Measurements from ENCODE around the gene SLC35D1.
"Not testable (repeated sequence)": the region's sequence is repeated elsewhere in the genome, so short reads cannot be mapped to it uniquely, and the experiment has no call there.

Gene SLC35D1

DNA sequence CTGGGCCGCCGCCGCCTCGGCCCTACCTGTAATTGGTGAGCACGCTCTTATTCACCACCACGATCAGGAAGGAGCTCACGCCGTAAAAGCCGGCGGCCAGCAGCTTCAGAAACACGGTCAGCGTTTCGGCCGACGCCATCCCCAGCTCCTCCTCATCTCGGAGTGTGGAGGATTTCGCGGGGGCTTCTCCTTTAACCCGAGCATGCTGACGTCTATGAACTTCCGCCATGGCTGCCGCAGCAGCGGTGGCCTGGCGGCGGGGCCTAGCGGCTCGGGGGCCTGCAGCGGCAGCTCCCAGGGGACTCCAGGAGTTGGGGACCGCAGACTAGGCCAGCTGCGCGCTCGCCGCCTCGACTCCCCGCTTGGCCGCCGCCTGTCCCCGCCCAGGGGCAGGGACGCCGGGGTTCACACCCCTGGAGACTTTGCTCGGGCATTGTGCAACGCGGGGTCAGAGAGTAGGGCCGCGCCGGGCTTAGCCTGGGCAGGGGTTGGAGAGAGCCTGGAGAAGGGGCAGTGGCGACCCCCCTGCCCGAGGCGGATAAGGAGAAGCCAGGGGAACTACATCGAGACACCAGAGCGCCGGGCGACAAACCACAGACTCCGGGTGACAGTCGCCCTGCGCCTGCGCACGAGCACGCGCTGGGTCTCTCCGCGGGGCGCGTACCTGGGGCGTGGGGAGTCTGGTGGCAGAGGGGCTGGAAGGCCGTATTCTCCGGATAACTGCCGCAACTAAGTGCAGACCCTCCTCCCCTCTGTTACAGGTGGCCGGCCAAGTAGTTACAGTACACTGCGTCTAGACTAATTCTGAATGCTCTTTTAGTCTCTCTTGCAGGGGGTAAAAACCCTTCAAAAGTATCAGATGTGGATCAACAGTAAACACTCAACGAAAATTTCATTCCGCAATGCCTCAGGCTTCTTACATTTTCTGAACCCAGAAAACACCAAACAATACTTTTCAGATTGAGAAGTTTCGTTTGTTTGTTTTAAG lies at the start of gene SLC35D1:
TSS of gene SLC35D1 (minus strand) at position 364 of the 988 bp plus-strand sequence. CDS start at position 229, 135 bp downstream.
- DNase-seq: peak; percentile 60

DNA sequence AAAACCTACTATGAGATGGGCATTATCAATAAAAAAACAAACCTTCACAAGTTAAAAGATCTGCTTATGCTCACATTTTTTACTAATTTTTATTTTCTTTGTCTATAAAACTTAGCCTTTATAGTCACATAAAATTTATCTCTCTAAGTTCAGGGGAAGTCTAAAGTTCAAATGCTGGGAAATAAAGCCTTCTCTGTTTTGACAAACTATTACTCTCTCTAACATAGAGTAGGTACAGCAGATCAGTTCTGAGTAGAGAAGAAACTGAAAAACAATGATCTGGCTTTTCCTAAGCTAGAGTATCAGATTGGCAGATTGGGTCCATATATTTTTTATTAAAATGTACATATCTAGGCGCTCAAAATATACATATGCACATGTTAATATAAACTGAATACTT lies 49.6 kb upstream of the SLC35D1 start:
- no peak for DNase-seq

DNA sequence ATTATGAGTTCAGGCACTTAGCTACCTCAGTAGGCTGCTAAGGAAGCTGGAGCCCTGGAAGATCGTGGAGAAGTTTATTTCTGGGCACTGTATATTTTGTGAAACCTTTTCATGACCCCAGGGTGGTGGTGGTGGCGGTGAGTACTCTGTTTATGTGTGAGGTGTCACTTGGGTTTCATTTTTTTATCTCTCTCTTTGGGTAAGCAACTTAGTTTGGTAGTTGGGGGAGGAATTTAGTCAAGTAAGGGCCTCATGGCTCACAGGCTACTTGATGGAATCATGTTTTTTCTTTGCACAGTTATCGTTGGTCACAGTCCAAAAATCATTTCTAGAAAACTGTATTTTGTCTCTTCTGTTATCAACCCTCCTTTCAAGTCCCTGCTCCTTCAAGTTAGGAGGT lies 46.9 kb upstream of the SLC35D1 start:
- no peak for DNase-seq

DNA sequence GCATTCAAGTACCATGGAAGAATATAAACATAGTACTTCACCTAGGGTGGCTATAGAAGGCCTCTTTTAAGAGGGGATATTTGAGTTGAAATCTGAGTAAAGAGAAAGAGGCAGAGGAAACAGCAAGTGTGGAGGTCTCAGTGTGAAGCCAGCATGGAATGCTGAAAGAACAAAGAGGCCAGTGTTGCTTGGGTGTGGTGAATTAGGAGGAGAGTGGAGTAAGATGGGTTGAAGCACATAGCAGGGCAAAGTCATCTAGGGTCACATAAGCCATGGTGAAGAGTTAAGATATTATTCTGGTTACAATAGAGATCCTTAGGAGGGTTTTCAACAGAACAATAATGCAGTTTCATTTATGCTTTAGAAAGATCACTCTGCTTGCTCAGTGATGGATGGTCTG lies 43.4 kb upstream of the SLC35D1 start:
- DNase-seq: no peak

DNA sequence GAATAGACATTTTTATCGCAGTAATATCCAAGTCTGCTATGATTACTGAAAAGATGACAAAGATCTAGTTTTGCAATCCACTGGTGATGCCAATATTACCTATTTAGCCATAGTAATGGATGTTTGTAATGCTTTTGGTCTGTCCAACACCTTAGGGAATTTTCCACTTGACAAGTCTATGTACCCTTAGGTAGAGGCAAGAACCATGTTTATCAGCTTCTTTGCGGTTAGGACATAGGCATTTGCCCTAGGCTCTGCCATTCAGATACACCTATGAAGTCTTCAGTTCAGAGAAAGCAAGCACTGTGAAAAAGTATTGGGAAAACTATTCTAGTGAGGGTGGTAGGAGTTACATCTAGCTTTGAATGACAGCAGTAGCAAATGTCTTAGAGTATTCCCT lies 40.2 kb upstream of the SLC35D1 start:
- no peak for DNase-seq

DNA sequence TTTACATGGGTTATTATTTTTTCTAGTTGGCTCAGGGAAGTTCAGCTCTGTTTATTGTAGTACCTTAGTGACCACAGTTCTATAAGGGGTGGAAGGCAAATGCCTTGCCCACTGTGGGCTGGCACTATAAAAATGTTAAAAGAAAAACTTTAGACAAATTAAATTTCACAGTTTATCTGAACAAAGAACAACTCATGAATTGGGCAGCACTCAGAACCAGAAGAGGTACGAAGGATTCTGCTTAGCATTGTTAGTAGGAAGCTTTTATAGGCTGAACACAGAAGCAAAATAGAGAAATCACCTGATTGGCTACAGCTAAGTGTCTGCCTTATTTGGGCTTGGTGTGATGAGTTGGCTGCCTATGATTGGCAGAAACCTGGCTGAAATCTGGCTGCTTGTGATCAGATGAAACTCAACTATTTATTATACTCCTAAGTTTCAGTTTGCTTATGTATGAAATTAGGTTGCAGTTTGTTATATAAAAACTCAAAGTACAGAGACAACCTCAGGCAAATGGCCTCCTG lies 35.8 kb upstream of the SLC35D1 start:
- DNase-seq: no peak

DNA sequence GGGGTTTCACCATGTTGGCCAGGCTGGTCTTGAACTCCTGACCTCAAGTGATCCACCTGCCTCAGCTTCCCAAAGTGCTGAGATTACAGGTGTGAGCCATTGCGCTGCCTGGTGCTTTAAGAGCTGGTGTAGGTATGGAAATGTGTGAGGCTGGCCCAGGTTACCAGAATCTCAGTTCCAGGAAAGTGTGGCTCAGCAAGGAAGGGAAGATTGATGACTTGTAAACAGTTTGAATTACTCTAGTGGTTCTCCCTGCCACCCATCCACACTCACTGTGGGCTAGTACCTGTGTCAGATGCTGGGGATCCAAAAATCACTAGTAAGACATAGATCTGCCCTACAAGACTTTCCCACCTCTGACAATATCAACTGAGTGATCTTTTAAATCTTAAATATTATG lies 34.5 kb upstream of the SLC35D1 start:
- no peak for DNase-seq

DNA sequence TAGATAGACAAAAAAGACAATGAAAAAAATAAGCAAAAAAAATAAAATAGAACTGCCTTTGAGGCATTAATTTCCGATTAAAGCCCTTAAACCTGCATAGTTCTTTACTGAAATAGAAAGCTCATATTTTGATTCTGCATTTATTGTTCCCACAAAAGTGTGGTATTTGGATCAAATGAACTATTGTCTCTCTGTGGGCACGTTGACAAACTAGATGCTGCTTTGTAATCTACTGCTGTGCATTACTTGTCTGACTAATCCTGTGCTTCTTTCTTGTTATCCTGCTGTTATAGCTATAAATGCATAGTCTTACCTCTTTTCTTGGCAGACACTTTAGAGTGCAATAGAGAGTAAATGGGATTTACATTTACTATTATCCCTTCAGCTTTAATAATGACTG lies 31.4 kb upstream of the SLC35D1 start:
- DNase-seq: no peak

DNA sequence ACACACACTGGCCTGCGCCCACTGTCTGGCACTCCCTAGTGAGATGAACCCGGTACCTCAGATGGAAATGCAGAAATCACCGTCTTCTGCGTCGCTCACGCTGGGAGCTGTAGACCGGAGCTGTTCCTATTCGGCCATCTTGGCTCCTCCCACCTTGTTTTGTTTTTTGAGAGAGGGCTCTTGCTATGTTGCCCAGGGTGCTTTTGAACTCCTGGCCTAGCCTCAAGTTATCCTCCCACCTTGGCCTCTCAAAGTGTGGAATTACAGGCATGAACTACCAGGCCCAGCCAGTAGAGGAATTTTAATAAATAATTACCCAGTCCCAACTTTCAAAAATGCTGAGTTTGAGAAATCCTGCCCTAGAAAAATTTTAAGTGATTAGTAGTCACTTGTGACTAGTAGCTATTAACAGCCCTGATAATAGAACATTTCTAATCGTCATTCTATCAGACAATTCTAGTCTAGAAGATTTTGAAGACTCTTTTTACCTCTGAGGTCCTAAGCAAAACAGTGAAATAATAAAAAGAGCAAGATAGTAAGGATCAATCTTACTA lies 30.9 kb upstream of the SLC35D1 start:
- no peak for DNase-seq

DNA sequence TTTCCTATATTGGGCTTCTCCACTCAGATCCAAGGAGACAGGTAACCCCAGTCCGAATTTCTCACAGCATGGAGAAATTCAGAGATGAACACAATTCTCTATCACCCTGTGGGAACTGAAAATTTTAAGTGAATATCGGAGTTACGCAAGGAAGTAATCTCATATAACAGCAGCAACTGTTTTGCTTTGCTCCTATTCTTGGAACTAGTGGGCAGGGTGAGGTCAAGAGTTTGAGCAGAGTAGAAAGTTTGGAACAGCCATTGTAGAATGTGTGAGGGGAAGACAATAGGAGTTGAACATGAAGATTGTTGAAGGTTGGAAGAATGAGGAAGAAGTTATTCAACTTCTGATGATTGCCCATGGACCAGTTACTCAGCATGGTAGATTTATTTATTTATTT lies 24.3 kb upstream of the SLC35D1 start:
- DNase-seq: no peak

DNA sequence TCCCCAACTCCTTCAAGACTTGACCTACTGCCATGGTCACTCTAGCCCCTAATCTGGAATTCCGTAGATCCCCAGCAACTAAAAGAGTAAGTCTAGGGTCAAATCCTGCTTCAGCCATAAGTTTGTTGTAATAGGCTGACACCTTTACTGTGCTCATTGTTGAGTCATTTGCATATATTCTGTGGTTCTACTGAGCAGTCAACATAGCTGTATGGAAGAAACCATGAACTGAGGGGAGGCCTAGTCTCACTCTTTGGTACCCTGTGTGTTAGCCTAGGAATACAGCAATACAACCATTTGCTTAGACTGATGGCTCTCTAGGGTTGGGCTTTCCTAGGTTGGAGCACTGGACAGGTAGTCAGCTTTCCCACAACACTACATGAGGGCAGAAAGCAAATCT lies 23.6 kb upstream of the SLC35D1 start:
- DNase-seq: no peak

DNA sequence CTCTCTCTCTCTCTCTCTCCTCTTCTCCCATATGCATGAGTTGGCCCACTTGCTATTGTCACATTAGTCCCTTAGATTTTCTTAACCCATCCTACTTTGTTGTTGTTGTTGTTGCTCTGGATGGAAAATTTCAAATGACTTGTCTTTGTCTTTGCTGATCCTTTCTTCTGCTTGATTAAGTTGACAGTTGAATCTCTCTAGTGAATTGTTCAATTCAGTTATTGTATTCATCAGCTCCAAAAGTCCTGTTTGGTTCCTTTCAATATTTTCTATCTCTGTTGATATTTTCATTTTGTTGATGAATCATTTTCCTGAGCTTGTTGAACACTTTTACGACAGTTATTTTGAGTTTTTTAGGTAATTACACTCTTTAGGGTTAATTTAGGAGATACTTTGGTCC lies 18.8 kb upstream of the SLC35D1 start:
- no peak for DNase-seq

DNA sequence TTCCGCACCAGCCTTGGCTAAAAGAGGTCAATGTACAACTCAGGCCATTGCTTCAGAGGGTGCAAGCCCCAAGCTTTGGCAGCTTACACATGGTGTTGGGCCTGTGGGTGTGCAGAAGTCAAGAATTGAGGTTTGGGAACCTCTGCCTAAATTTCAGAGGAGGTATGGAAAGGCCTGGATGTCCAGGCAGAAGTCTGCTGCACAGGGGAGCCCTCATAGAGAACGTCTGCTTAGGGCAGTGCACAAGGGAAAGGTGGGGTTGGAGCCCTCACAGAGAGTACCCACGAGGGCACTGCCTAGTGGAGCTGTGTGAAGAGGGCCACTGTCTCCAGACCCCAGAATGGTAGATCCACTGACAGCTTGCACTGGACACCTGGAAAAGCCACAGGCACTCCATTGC lies 13.7 kb upstream of the SLC35D1 start:
- DNase-seq: not testable (repeated sequence)

DNA sequence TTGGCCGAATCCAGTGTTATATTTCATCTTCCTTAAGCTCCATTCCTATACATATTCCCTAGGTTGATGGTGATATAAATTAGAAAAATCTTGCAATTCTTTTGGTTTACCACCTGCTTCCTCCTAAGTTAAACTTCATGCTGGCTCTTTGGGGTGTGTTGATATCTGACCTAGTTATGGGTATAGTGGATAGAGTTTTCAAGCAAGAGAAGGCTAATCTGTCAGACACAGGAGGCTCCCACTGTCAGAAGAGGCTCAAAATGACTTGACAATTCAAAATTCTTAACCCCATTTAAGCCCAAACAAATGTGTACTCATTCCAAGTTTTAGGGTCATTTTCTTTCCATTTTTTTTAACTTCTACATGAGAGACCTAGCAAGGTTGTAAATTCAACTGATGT lies 8.5 kb upstream of the SLC35D1 start:
- DNase-seq: no peak

DNA sequence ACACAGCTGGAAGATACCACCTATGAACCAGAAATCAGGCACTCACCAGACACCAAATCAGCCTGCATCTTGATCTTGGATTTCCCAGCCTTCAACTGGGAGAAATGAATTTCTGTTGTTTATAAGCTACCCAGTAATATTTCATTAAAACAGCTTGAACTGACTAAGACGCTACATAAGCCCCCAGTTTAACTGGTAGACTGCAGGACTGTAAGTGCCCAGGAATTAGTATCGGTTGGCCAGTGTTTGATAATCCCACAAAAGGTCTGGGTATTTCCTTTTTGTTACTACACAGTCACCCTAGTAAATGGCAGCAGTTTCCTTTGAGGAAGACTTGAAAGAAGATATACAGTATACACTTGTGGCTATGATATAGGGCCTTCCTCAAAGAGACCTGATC lies 7.3 kb upstream of the SLC35D1 start:
- no peak for DNase-seq

DNA sequence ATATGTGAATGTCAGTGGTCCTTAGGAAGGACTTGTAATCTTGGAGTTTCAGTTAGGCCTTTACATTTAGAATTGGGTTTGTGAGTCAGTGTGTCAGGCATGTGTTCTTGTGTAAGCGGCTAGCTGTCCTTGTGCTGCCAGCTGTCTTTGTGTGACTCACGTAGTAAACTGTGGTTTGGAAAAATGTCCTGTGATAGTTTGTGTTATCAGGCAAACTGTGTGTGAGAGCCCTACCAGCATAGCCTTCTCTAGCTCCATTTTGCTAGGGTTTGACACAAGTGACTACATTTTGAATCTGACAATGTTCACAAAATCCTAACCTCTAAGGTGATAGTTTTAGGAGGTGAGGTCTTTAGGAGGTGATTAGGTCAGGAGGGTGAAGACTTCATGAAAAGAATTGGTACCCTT lies 6.9 kb upstream of the SLC35D1 start:
- DNase-seq: no peak

DNA sequence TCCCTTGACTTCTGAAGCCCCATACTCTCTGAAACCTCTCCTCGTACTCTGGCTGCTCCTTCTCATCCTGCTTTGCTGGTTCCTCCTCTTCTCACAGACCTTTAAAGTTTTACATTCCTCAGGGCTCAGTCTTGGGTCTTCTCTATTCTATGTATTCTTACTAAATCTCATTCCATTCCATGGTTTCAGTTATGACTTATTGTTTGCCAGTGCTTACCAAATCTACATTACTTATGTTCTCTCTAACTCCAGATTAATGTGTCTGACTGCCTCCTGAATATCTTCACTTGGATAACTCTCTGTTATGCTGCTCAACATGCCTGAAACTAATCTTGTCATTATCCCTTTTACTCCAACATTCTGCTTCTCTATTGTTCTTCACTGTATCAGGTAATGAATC lies 5.4 kb upstream of the SLC35D1 start:
- no peak for DNase-seq

DNA sequence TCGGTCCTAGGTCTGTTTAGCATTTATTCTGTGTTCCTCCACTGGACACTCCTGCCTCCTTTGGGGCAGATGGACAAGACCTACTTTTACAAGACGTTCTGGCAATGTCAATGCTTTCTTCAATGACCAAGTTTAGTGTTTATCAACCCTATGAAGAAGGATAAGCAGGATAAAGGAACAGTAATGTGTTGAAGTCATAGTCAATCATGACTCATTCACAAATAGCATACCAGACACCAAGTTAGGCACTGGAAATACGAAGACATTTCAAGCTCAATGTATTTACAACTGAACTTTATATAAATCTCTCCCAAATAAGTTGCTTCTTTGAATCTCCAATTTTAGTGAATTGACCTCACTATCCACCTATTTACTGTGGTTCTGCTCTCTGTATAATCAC lies 4.8 kb upstream of the SLC35D1 start:
- DNase-seq: no peak

DNA sequence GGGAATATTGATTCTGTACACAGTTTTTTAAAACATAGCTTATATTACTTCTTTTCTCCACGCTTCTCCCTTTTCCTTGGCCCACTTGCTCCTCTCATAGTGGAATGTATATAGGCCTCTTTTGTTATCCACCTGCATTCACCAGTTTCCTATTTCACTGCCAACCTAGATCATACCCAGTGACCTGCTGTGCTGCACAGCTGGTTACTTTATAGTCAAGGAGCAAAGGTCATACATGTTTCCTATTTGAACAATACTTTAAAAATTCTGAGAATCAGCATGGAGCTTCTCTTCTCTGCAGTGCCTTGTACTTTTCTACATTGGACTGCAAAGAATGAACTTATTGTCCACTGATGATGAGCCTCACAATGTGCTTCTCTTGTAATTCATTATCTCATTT lies 4.3 kb upstream of the SLC35D1 start:
- no peak for DNase-seq

DNA sequence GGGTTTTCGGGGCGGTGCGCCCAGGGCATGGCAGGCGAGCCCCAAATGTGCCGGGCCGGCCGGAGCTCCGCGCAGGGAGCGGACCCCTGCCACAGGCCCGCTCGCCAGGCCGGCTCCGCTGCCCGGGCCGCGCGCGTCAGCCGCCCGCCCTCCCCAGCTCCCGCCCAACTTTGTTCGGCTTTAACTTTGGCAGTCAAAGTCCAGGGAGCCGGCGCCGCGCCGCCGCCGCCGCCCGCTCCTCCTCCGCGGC lies 488 bp downstream of the SLC35D1 start:
- peak; percentile 28 for DNase-seq

DNA sequence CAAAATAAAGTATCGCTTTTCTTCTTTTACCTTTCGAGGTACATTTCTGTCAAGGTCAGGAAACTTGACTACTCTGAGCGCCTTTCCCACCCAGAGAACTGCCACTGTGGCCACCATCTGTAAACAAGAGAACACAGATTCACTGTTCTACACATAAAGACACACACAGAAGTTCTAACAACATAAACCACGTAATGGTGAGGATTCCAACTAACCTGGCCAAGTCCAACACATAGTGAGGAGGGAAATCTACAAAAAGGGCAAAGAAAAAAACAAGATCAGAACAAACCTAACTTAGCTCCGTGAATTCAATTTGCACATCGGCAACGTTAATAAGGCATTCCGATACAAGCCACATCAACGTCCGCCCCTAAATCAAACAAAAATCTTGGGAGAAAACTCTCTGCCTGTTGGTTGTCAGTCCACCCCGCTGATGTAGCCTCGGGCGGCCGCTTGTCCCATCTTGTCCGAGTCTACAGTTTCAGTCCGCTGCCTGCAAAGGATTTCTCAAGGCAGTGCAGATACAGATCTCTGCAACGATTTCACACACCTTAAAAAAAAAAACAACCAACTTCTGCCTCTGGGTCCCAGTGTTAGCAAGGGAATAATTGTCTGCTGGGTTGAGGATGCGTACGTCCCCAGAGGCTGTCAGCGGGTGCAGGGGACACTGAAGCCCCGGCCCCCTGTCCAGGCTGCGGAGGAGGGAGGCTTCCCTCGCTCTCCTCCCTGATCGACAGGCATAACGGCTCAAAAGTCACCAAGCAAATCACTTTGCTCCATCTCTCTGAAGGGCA lies 1.0 kb downstream of the SLC35D1 start:
- peak; percentile 13 for DNase-seq

DNA sequence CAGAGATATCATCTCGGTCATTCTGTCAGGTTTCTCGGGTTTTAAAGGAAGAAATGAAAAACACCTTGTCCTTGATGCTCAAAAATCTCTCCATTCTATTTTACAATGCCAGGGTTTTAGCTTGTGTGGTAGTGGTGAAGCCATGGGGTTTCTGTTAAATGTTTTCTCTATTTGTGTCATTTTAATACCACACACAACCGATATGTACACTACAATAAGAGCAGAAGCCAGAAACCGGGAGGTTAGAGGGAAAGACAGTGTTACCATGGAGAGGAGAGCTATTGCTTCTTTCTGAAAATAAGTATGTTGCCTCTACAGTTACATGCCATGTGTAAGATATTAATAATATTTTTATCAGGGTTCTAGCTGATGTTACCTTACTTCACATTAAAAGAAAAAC lies 2.8 kb downstream of the SLC35D1 start:
- no peak for DNase-seq

DNA sequence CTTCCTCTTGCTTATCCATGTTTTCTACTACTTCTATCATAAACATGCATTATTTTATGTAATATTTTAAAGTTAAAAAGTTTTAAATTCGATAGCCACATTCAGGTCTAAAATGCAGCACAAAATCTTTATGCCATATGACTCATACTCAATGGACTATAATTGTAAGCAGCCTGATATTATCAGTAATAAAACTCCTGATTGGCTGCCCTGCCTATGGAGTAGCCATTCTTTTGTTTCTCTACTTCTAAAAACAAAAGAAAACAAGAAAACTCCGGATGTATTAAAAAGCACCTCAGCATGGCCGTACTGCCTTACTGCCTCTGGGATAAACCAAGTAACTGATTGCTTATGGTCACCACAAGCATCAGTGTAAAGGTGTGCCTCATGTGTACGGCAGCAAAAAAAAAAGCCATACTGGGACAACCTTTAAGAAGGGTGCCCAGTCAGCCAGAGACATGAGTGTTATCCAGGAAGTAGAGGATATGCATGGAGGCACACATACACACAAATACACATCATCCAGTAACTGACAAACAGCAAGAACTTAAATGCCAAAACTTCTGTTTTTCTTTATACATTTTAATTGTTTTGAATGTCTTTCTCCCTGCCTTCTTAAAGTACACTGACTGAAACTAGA lies 9.2 kb downstream of the SLC35D1 start:
- DNase-seq: no peak

All from 8988T (cell line).